Prostate gland (tissue), 2 donors: Measurements from ENCODE around the gene GCA. TPM values are rescaled to one million over a fixed set of nuclear protein-coding genes. Genes with fewer than 3 reads are reported as not detected.

Source experiments
- DNase-seq: peaks from one replicate; pipeline ENCODE4 v3.0.0-alpha.2; 2019; ENCODE audit warnings: low spot score
- H3K27ac ChIP-seq, 2 donors: fragments of 200-600 bp; sonication (generic); 2 replicates each; pipeline ENCODE4 v1.5.1; 2017 to 2019
- H3K27me3 ChIP-seq: fragments of 200-600 bp; sonication (generic); replicated peaks from 2 replicates; pipeline ENCODE4 v1.5.1; 2019; ENCODE audit not compliant: insufficient read depth
- H3K36me3 ChIP-seq, 2 donors: fragments of 200-600 bp; sonication (generic); 1 replicate in 1 of 2; 2 replicates in 1 of 2; pipeline versions ENCODE4 v1.5.1 to v1.8.1; 2017 to 2019
- H3K4me1 ChIP-seq: fragments of 200-600 bp; sonication (generic); replicated peaks from 2 replicates; pipeline ENCODE4 v1.5.1; 2019
- H3K4me3 ChIP-seq, 2 donors: fragments of 200-600 bp; sonication (generic); 2 replicates each; pipeline ENCODE4 v1.5.1; 2017 to 2019
- H3K9me3 ChIP-seq: fragments of 200-600 bp; sonication (generic); 2 replicates; pipeline ENCODE4 v1.5.1; 2017
- CTCF ChIP-seq, 4 experiments: fragments of 200-600 bp in 2 of 4; fragments of 450-650 bp in 2 of 4; sonication (generic) in 2 of 4; IDR thresholded peaks; 1 replicate in 3 of 4; 2 replicates in 1 of 4; pipeline ENCODE4 v1.5.1; 2016 to 2019; ENCODE audit warnings: antibody characterized with exemption in 4 of 4, mild to moderate bottlenecking in 2 of 4, moderate library complexity in 2 of 4
- POLR2A ChIP-seq: fragments of 450-650 bp; IDR thresholded peaks from one replicate; pipeline ENCODE4 v1.6.1; 2016; ENCODE audit warnings: antibody characterized with exemption, mild to moderate bottlenecking
- POLR2AphosphoS5 ChIP-seq: sonication (generic); formaldehyde crosslinking; IDR thresholded peaks from one replicate; pipeline ENCODE4 v1.6.1; 2017; ENCODE audit warnings: antibody characterized with exemption
- WGBS: methylation state at CpG from one replicate; pipeline ENCODE4 v1.1.5; 2018; 5-methylcytosine and 5-hydroxymethylcytosine counted together
- intact Hi-C: fragments of 100-400 bp; cut with DNase I; formaldehyde crosslinking; loops from one replicate; pipeline ENCODE4 v1.14.2; 2022
- total RNA-seq, 2 donors: library from RNA; depleted of rRNA; stranded (reverse); fragments of >200 nt; gene quantifications; one replicate each; pipeline ENCODE4 v1.1.0, GENCODE V29; 2016

Gene GCA
- total RNA-seq, 2 donors from 2014 or later = 29.5 to 42.9 TPM

GRCh38 chr2:162340822-162341221 lies 3.1 kb upstream of the GCA start:
- Histone ChIP-seq H3K9me3 (no peaks in the 10 kb centered on the region), H3K36me3 (no peaks in the 10 kb centered on the region), H3K27me3 (no peaks in the 10 kb centered on the region), H3K4me1 (no peaks in the 10 kb centered on the region), H3K27ac (no peak overlapping the region), H3K4me3 (no peak overlapping the region)
- DNase-seq = no peak
- intact Hi-C loops = no loop called here
- no peak for TF ChIP-seq POLR2A
- no peak for TF ChIP-seq CTCF (IDR thresholded peaks at IDR 0.05)
- no peak for TF ChIP-seq POLR2AphosphoS5

DNA sequence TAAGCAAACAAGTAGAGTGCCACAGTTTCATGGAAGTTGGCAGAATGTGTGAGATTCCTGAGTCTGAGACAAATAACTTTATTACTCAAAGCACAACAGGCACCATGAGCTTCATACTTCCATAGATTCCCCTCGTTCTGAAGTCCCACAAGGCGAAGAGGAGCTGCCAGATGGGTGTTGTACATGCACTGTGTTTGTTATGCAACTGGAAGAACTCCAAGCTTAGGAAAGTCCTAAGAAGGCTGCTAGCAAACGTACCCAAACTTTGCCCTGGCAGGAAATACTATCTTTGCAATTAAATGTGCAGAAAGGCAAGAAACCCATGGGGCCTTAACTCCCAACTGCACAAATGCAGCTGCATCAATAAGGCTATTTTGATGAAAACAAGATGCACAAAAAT lies 1.6 kb upstream of the GCA start:
- Histone ChIP-seq H3K36me3 (no peaks in the 10 kb centered on the region), H3K27me3 (no peaks in the 10 kb centered on the region), H3K4me3 (no peak overlapping the region), H3K27ac (no peak overlapping the region), H3K4me1 (no peaks in the 10 kb centered on the region), H3K9me3 (no peaks in the 10 kb centered on the region)
- TF ChIP-seq POLR2A = no peak
- no peak for TF ChIP-seq POLR2AphosphoS5
- TF ChIP-seq CTCF (IDR thresholded peaks at IDR 0.05) = no peak
- 20% methylated on average over 3 of the region's 3 CpGs for WGBS
- intact Hi-C loops = no loop called here
- DNase-seq = no peak

GRCh38 chr2:162342841-162343240 lies 1.1 kb upstream of the GCA start:
- TF ChIP-seq POLR2A (no peak), POLR2AphosphoS5 (no peak), CTCF (IDR thresholded peaks at IDR 0.05) (no peak)
- no peak for DNase-seq
- Histone ChIP-seq H3K36me3 (no peaks in the 10 kb centered on the region), H3K9me3 (no peaks in the 10 kb centered on the region), H3K27me3 (no peaks in the 10 kb centered on the region), H3K27ac (no peak overlapping the region), H3K4me3 (no peak overlapping the region), H3K4me1 (no peaks in the 10 kb centered on the region)
- intact Hi-C loops = no loop called here
- 87% methylated on average over 2 of the region's 2 CpGs for WGBS

DNA sequence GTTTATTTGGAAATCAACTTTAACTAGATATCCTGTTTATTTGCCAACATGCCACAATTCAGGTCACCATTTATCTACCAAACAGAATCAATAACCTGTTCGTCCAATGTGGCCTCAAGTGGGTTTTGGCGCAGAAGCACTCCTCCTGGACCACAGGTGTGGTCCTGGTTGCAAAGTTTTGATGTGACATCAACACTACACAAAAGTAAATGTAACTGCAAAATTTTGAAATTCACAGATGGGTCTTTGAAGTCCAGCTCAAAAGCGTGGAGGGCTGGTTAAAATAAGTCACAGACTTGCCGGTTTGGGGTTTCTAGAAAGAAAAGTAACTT lies 474 bp upstream of the GCA start:
- H3K27ac ChIP-seq = no peak overlapping the region
- peak overlapping the region; percentile 56 to 74 for H3K4me3 ChIP-seq
- 46% methylated on average over 4 of the region's 4 CpGs for WGBS
- no peaks in the 10 kb centered on the region for H3K9me3 ChIP-seq
- no peaks in the 10 kb centered on the region for H3K36me3 ChIP-seq
- no peak for TF ChIP-seq POLR2AphosphoS5
- TF ChIP-seq POLR2A = no peak
- intact Hi-C loops = no loop called here
- no peaks in the 10 kb centered on the region for H3K4me1 ChIP-seq
- no peaks in the 10 kb centered on the region for H3K27me3 ChIP-seq
- no peak for DNase-seq

DNA sequence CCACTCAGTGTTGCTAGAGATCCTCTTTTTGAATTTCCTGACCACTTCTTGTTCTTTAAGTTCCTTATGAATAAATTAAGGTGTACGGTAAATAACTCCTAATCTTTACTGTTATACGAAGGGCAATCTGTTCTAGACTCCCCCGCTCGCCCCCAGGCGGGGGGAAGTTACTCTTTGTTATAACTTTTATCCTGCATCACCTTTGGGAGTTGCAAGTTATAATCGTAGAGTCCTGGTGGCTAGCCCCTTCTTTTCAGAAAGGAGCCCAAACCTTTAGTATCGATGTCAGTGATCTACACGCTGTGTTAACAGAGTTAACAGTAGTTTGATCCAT lies 652 bp downstream of the GCA start:
- intact Hi-C loops = no loop called here
- 8% methylated on average over 8 of the region's 8 CpGs for WGBS
- H3K27ac ChIP-seq = peak overlapping the region; percentile 72 to 73

More for the DNA sequence above, 652 bp downstream of the GCA start:
- no peaks in the 10 kb centered on the region for H3K9me3 ChIP-seq
- DNase-seq = no peak
- no peaks in the 10 kb centered on the region for H3K36me3 ChIP-seq
- peak overlapping the region; percentile 56 to 74 for H3K4me3 ChIP-seq
- TF ChIP-seq POLR2A = no peak
- TF ChIP-seq CTCF (IDR thresholded peaks at IDR 0.05) = no peak
- no peak for TF ChIP-seq POLR2AphosphoS5
- H3K4me1 ChIP-seq = no peaks in the 10 kb centered on the region
- no peaks in the 10 kb centered on the region for H3K27me3 ChIP-seq
